SK-N-MC (cell line): Measurements from ENCODE around the gene SLC34A3.

ENCODE experiments used
- EZH2 ChIP-seq: fragments of 200-600 bp; sonication (generic); IDR thresholded peaks from one replicate; pipeline ENCODE4 v1.6.1; 2017; ENCODE audit warnings: antibody characterized with exemption
- FOXP2 ChIP-seq: optimal IDR thresholded peaks from 2 replicates; pipeline ENCODE3; 2011; ENCODE audit warnings: mild to moderate bottlenecking, moderate library complexity; ENCODE audit not compliant: insufficient read depth; ENCODE audit errors: extremely low read length, control extremely low read depth
- POLR2AphosphoS5 ChIP-seq: IDR thresholded peaks from 2 replicates; pipeline ENCODE4 v1.6.1; 2012; ENCODE audit warnings: mild to moderate bottlenecking, low read depth, low read length, borderline replicate concordance

GRCh38 chr9:137240318-137240840, 9.7 kb downstream of the SLC34A3 start:
- TF ChIP-seq EZH2 (no peak), POLR2AphosphoS5 (peak; percentile 38; the same call in 1 of the 2 replicates), FOXP2 (no peak)
